GM12878 (cell line): Measurements from ENCODE around the gene CNKSR1. TPM values are rescaled to one million over a fixed set of nuclear protein-coding genes. Genes with fewer than 3 reads are reported as not detected.

Experiments
- ATAC-seq: fragments of 200-7000 bp; cut with Tn5 transposase; 3 replicates; pipeline ENCODE4 v1.9.1; 2020; ENCODE audit warnings: mild to moderate bottlenecking, moderate library complexity
- BruUV-seq: library from RNA; stranded (reverse); fragments of 400-500 nt; replicated peaks from 2 replicates; lab custom pipeline; 2021; lab: Mats Ljungman, UMichigan
- CTCF ChIA-PET: fragments of 300-600 bp; sonication (Branson Sonifier 250); formaldehyde crosslinking; extraction: SDS; loops from one replicate; lab custom pipeline; 2021; ENCODE audit warnings: inconsistent platforms; lab: Yijun Ruan, JAX
- POLR2A ChIA-PET: fragments of 350-600 bp; formaldehyde crosslinking; extraction: SDS; loops from one replicate; lab custom pipeline; 2021; ENCODE audit warnings: inconsistent platforms; lab: Charles Lee
- RAD21 ChIA-PET: fragments of 300-600 bp; sonication (Branson Sonifier 250); formaldehyde crosslinking; loops from one replicate; lab custom pipeline; 2023; ENCODE audit warnings: antibody characterized with exemption; ENCODE audit not compliant: unreplicated experiment; lab: Charles Lee
- SMC1A ChIA-PET: fragments of 300-600 bp; sonication (Branson Sonifier 250); formaldehyde crosslinking; loops from one replicate; lab custom pipeline; 2023; ENCODE audit not compliant: unreplicated experiment, uncharacterized antibody; lab: Charles Lee
- DNase-seq: peaks from one replicate; pipeline ENCODE4 v3.0.0-alpha.2; 2011; ENCODE audit warnings: low read depth, low spot score
- FAIRE-seq: peaks from 3 replicates; lab custom pipeline; 2011; peaks lifted over from hg19 to GRCh38; lab: Jason Lieb, UNC
- H2AFZ ChIP-seq: 2 replicates; pipeline ENCODE4 v1.6.0; 2011; ENCODE audit warnings: low read depth, low read length, control low read depth; ENCODE audit not compliant: control insufficient read depth
- H3K27ac ChIP-seq: 2 replicates; pipeline ENCODE4 v1.5.1; 2011; ENCODE audit warnings: control low read depth; ENCODE audit not compliant: control insufficient read depth, insufficient read depth
- H3K27me3 ChIP-seq, 2 experiments: replicated peaks in 1 of 2; 2 replicates each; pipeline versions ENCODE4 v1.6.0 to v1.6.1; 2011; ENCODE audit warnings: low read length in 1 of 2; ENCODE audit not compliant: control insufficient read depth in 2 of 2, insufficient read depth in 2 of 2
- H3K36me3 ChIP-seq, 2 experiments: 2 replicates each; pipeline ENCODE4 v1.5.1; 2011; ENCODE audit warnings: low read length in 1 of 2; ENCODE audit not compliant: control insufficient read depth in 2 of 2, insufficient read depth in 2 of 2
- H3K4me1 ChIP-seq: 2 replicates; pipeline ENCODE4 v1.6.1; 2011; ENCODE audit warnings: mild to moderate bottlenecking, low read length, moderate library complexity, mixed read lengths; ENCODE audit not compliant: control insufficient read depth, insufficient read depth
- H3K4me2 ChIP-seq: 2 replicates; pipeline ENCODE4 v1.6.0; 2011; ENCODE audit warnings: control low read depth; ENCODE audit not compliant: control insufficient read depth, insufficient read depth
- H3K4me3 ChIP-seq: fragments of 200-600 bp; sonication (generic); 2 replicates; pipeline ENCODE4 v1.5.1; 2016
- H3K79me2 ChIP-seq: 2 replicates; pipeline ENCODE4 v1.6.0; 2011; ENCODE audit warnings: low read length; ENCODE audit not compliant: control insufficient read depth, insufficient read depth
- H3K9ac ChIP-seq: 2 replicates; pipeline ENCODE4 v1.8.0; 2011; ENCODE audit warnings: low read length, control low read depth, mixed read lengths; ENCODE audit not compliant: control insufficient read depth, insufficient read depth
- H3K9me3 ChIP-seq: replicated peaks from 3 replicates; pipeline ENCODE4 v1.5.1; 2011; ENCODE audit warnings: mild to moderate bottlenecking, low read length; ENCODE audit not compliant: control insufficient read depth, insufficient read depth
- H4K20me1 ChIP-seq: 2 replicates; pipeline ENCODE4 v1.6.0; 2011; ENCODE audit not compliant: control insufficient read depth, insufficient read depth
- FOXM1 ChIP-seq: IDR thresholded peaks from 2 replicates; pipeline ENCODE4 v1.6.1; 2012; ENCODE audit warnings: low read depth, mild to moderate bottlenecking, inconsistent platforms, low read length, moderate library complexity
- JUNB ChIP-seq: IDR thresholded peaks from 2 replicates; pipeline ENCODE4 v1.6.1; 2016; ENCODE audit warnings: antibody characterized with exemption, mild to moderate bottlenecking
- KAT2A ChIP-seq: conservative IDR thresholded peaks from 2 replicates; pipeline ENCODE4 v1.6.1; 2011; ENCODE audit warnings: low read depth, low read length; ENCODE audit not compliant: control insufficient read depth
- KLF5 ChIP-seq: fragments of 450-650 bp; IDR thresholded peaks from 2 replicates; pipeline ENCODE4 v1.6.1; 2014; ENCODE audit warnings: mild to moderate bottlenecking; ENCODE audit not compliant: partially characterized antibody
- MYC ChIP-seq: IDR thresholded peaks from 2 replicates; pipeline ENCODE4 v1.6.1; 2011; ENCODE audit warnings: mild to moderate bottlenecking, low read length, moderate library complexity, inconsistent platforms; ENCODE audit not compliant: insufficient read depth, insufficient replicate concordance, insufficient read length, severe bottlenecking
- PAX5 ChIP-seq: IDR thresholded peaks from 2 replicates; pipeline ENCODE4 v1.6.1; 2011; ENCODE audit warnings: low read depth, low read length, borderline replicate concordance
- SIX5 ChIP-seq: IDR thresholded peaks from 2 replicates; pipeline ENCODE4 v1.6.1; 2011; ENCODE audit warnings: mild to moderate bottlenecking, low read depth, low read length, moderate library complexity; ENCODE audit not compliant: severe bottlenecking
- SPI1 ChIP-seq: IDR thresholded peaks from 2 replicates; pipeline ENCODE4 v1.6.1; 2011; ENCODE audit warnings: low read depth, mild to moderate bottlenecking, low read length, moderate library complexity, borderline replicate concordance; ENCODE audit not compliant: insufficient read depth
- TAF1 ChIP-seq: IDR thresholded peaks from 2 replicates; pipeline ENCODE4 v1.6.1; 2011; ENCODE audit warnings: mild to moderate bottlenecking, low read depth, low read length, borderline replicate concordance
- TARDBP ChIP-seq: IDR thresholded peaks from 2 replicates; pipeline ENCODE4 v1.6.1; 2016; ENCODE audit warnings: borderline replicate concordance
- YY1 ChIP-seq: IDR thresholded peaks from 2 replicates; pipeline ENCODE4 v1.6.1; 2011; ENCODE audit warnings: low read depth, mild to moderate bottlenecking, low read length
- ZBTB11 ChIP-seq: fragments of 450-650 bp; formaldehyde crosslinking; IDR thresholded peaks from 2 replicates; pipeline ENCODE4 v1.5.0; 2022; ENCODE audit warnings: mild to moderate bottlenecking, missing genetic modification characterization
- ZNF384 ChIP-seq: IDR thresholded peaks from 2 replicates; pipeline ENCODE4 v1.6.1; 2012; ENCODE audit warnings: low read depth, mild to moderate bottlenecking, low read length, improper control_type of control experiment, borderline replicate concordance
- ZNF592 ChIP-seq: fragments of 450-650 bp; IDR thresholded peaks from 2 replicates; pipeline ENCODE4 v1.6.1; 2017; ENCODE audit warnings: mild to moderate bottlenecking, moderate library complexity
- WGBS: methylation state at CpG from one replicate; pipeline ENCODE4 v1.1.6; 2016; ENCODE audit warnings: low lambda C conversion rate; ENCODE audit not compliant: insufficient replicate concordance, insufficient coverage; ENCODE audit errors: missing lambda C conversion rate; 5-methylcytosine and 5-hydroxymethylcytosine counted together
- in situ Hi-C: fragments of 300-500 bp; cut with MboI; formaldehyde crosslinking; loops from 9 replicates; pipeline ENCODE4 v1.14.3; 2018; ENCODE audit warnings: mixed read lengths
- intact Hi-C: fragments of 100-400 bp; cut with micrococcal nuclease; formaldehyde crosslinking; loops from one replicate; pipeline ENCODE4 v1.14.2; 2022; ENCODE audit not compliant: unreplicated experiment
- polyA plus RNA-seq, 11 experiments: library from polyadenylated mRNA; depleted of rRNA in 4 of 11; unstranded in 6 of 11; stranded (reverse) in 5 of 11; fragments of >200 nt; fragmentation: Nextera tagmentation in 4 of 11; fragmentation: Illumina TruSeq in 1 of 11; extraction: Ambion mirVana in 4 of 11; extraction: Trizol in 1 of 11; gene quantifications; 1 replicate in 1 of 11; 2 replicates in 10 of 11; pipeline versions ENCODE4 v1.2.1 to v1.2.3, GENCODE V29; 2011 to 2016; ENCODE audit warnings: inconsistent platforms in 2 of 11, missing spikeins in 2 of 11, low read depth in 1 of 11
- total RNA-seq, 4 experiments: library from RNA; depleted of rRNA in 3 of 4; stranded (reverse); fragments of >200 nt in 3 of 4; fragmentation: Illumina TruSeq in 1 of 4; extraction: Trizol in 1 of 4; gene quantifications; 2 replicates each; pipeline versions ENCODE4 v1.2.1 to v1.2.3, GENCODE V29; 2013 to 2021
- TF ChIP-seq, protein P1 (sequence below): IDR thresholded peaks from 2 replicates; pipeline ENCODE4 v1.6.1; 2011; ENCODE audit warnings: mild to moderate bottlenecking, low read depth, low read length, moderate library complexity; ENCODE audit not compliant: insufficient replicate concordance

Gene CNKSR1
- total and polyA plus RNA-seq, 10 of the 15 experiments (the other 5 are each of a cell fraction or from before 2014, with no cell fraction given) = 0.06 to 1.2 (median 0.86) TPM

GRCh38 chr1:26158271-26158907 is 18.9 kb upstream of the CNKSR1 start:
- in situ Hi-C loops = no loop called here
- ATAC-seq = no peak
- CTCF ChIA-PET = interaction anchor here (1.7 to 2.0 kb wide), 2 partner anchors 11 to 122 kb away, joined by 4 to 7 read pairs; partner anchors contain the start of genes C1orf232 and ZNF593
- TF ChIP-seq SPI1 = no peak
- TF ChIP-seq SIX5 = no peak
- no peak for TF ChIP-seq JUNB
- TF ChIP-seq, protein P1, sequence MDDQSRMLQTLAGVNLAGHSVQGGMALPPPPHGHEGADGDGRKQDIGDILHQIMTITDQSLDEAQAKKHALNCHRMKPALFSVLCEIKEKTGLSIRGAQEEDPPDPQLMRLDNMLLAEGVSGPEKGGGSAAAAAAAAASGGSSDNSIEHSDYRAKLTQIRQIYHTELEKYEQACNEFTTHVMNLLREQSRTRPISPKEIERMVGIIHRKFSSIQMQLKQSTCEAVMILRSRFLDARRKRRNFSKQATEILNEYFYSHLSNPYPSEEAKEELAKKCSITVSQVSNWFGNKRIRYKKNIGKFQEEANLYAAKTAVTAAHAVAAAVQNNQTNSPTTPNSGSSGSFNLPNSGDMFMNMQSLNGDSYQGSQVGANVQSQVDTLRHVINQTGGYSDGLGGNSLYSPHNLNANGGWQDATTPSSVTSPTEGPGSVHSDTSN = no peak
- no peak for TF ChIP-seq KAT2A
- no peak for TF ChIP-seq TAF1
- TF ChIP-seq ZNF592 = no peak
- TF ChIP-seq PAX5 = no peak
- TF ChIP-seq YY1 = no peak
- no peak for TF ChIP-seq FOXM1
- TF ChIP-seq TARDBP = no peak
- no peak for TF ChIP-seq KLF5
- no peak for TF ChIP-seq MYC
- TF ChIP-seq ZBTB11 (CRISPR knock-in tag) = no peak
- no peak for TF ChIP-seq ZNF384

More at GRCh38 chr1:26158271-26158907, 18.9 kb upstream of the CNKSR1 start:
- BruUV-seq = no TSS peak
- Histone ChIP-seq H2AFZ (no peak overlapping the region), H4K20me1 (no peaks in the 10 kb centered on the region), H3K27ac (no peak overlapping the region), H3K4me1 (no peaks in the 10 kb centered on the region), H3K4me2 (no peak overlapping the region), H3K9ac (no peak overlapping the region), H3K36me3 (no peaks in the 10 kb centered on the region), H3K79me2 (no peaks in the 10 kb centered on the region), H3K4me3 (no peak overlapping the region), H3K9me3 (no peaks in the 10 kb centered on the region), H3K27me3 (peaks cover 5 to 19% of the 10 kb centered on the region in 2 experiments)
- intact Hi-C loops = no loop called here
- SMC1A ChIA-PET = no interaction called here
- RAD21 ChIA-PET = interaction anchor here (0.8 kb wide), 1 partner anchor 76 kb away, joined by 3 read pairs; the partner anchor contains the start of gene CEP85
- POLR2A ChIA-PET = no interaction called here
- no peak for FAIRE-seq
- no peak for DNase-seq
- WGBS = 39% methylated on average over 5 of the region's 5 CpGs
